Measurements from ENCODE around the gene CRB2. TPM values are rescaled to one million over a fixed set of nuclear protein-coding genes. Genes with fewer than 3 reads are reported as not detected.

The CRB2 gene
- polyA plus RNA-seq, 1 donor from 2014 or later = not detected

GRCh38 chr9:123400926-123401503 is 45.0 kb downstream of the CRB2 start:
- Mint-ChIP-seq H3K4me1 (no peaks in the 10 kb centered on the region), H3K27ac (no peak overlapping the region)

DNA sequence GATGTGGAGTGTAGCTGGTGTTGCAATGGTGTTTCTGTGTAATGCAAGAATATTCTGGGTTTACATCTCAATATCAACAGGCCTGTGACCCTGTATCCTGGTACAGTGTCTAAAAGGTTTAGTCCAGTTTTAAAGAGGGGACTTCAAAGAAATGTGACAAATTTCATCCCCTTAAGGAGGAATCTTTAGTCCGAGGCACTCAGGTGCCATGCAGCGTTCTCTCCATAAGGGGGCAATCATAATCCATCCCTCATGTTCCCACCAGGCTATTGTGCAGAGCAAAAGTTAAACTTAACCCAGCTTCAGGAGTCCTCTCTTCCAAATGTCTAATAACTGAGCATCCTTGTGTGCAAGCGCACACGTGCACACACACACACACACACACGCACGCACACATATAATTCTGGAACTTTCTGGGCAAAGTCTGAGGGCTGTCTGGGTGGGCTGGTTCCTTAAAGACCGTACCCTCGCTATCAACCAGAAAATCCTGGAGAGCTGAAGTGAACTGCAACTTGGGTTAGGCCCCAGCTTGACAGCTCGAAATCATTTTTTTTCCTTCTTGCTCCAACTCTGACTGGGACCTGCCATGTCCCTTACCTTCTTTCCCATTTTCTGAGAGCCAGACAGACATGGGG is 46.0 kb downstream of the CRB2 start:
- Mint-ChIP-seq H3K9me3 (no peaks in the 10 kb centered on the region), H3K4me3 (no peak overlapping the region), H3K36me3 (peaks cover 8% of the 10 kb centered on the region), H3K27ac (peak overlapping the region in 1 of 3 donors; percentile 81), H3K27me3 (no peaks in the 10 kb centered on the region), H3K4me1 (no peaks in the 10 kb centered on the region)

More at GRCh38 chr9:123400926-123401503, 45.0 kb downstream of the CRB2 start:
- Mint-ChIP-seq H3K36me3 (peaks cover 4% of the 10 kb centered on the region), H3K4me3 (no peak overlapping the region), H3K27me3 (no peaks in the 10 kb centered on the region), H3K9me3 (no peaks in the 10 kb centered on the region)

- peak overlapping the region in 1 of 4 donors; percentile 23 for H3K4me3 Mint-ChIP-seq
- H3K27me3 Mint-ChIP-seq = no peaks in the 10 kb centered on the region
- peak overlapping the region in 1 of 3 donors; percentile 81 for H3K27ac Mint-ChIP-seq
- no peaks in the 10 kb centered on the region for H3K4me1 Mint-ChIP-seq
- peaks cover 8% of the 10 kb centered on the region for H3K36me3 Mint-ChIP-seq
- no peaks in the 10 kb centered on the region for H3K9me3 Mint-ChIP-seq
These were observed 47.0 kb downstream of the CRB2 start for GRCh38 chr9:123402981-123403509.

DNA sequence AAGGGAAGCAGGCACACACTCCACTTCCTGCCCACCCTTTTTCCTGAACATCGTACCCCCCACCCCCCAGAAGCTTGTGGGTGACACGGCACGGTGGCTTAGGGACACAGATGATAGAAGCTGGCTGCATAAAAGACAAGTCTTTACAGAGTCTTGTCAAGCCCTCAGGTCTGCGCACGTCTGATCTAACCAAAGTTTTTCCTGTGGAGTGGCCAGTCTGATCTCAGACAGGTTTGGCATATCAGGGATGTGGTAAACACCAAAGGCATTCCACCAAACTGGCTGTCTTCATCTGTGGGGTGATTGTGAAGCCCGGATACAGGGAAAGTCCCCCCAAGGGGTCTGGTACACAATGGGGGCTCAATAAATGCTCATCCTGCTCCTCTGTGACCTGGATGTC is 50.0 kb downstream of the CRB2 start:
- Mint-ChIP-seq H3K4me3 (no peak overlapping the region), H3K27ac (peak overlapping the region in 1 of 3 donors; percentile 86), H3K4me1 (no peaks in the 10 kb centered on the region), H3K27me3 (no peaks in the 10 kb centered on the region), H3K36me3 (peaks cover 9% of the 10 kb centered on the region), H3K9me3 (no peaks in the 10 kb centered on the region)

GRCh38 chr9:123406691-123407216 is 50.8 kb downstream of the CRB2 start:
- H3K4me3 Mint-ChIP-seq = no peak overlapping the region
- no peaks in the 10 kb centered on the region for H3K4me1 Mint-ChIP-seq
- peak overlapping the region in 1 of 3 donors; percentile 86 for H3K27ac Mint-ChIP-seq
- peaks cover 7% of the 10 kb centered on the region for H3K36me3 Mint-ChIP-seq
- H3K9me3 Mint-ChIP-seq = no peaks in the 10 kb centered on the region
- H3K27me3 Mint-ChIP-seq = no peaks in the 10 kb centered on the region

DNA sequence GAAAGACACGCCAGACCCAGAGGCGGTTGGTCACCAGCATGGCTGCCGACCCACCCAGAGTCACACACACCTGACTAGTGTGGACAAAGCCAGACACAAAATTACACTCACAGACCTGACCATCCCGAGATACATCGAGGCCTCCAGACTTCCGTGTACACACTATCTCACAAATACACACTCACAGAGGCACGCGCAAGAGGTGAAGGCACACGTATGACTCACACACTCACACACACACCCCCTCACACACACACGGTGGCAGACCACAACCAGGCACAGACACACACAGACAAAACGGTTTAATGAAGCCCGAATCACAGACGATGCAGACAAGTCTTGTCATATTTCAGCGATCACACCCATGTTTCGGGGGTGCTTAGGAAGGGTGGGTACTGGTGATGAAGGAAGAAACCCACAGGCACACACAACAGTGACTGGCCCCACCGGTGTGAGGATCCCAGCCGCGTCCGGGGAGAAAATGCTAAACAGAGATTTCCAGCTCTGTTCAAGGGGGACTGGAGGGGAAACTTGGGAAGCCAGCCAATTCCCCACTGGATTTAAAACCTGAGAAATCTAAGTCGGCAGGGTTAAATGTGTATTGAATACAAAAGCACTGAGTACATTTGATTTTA is 51.3 kb downstream of the CRB2 start:
- no peaks in the 10 kb centered on the region for H3K27me3 Mint-ChIP-seq
- no peaks in the 10 kb centered on the region for H3K9me3 Mint-ChIP-seq
- no peak overlapping the region for H3K27ac Mint-ChIP-seq
- peaks cover 6% of the 10 kb centered on the region for H3K36me3 Mint-ChIP-seq
- no peaks in the 10 kb centered on the region for H3K4me1 Mint-ChIP-seq
- no peak overlapping the region for H3K4me3 Mint-ChIP-seq

- no peaks in the 10 kb centered on the region for H3K9me3 Mint-ChIP-seq
- no peak overlapping the region for H3K27ac Mint-ChIP-seq
- no peaks in the 10 kb centered on the region for H3K27me3 Mint-ChIP-seq
- peaks cover 5% of the 10 kb centered on the region for H3K36me3 Mint-ChIP-seq
- H3K4me3 Mint-ChIP-seq = no peak overlapping the region
- H3K4me1 Mint-ChIP-seq = no peaks in the 10 kb centered on the region
These were observed 52.6 kb downstream of the CRB2 start for GRCh38 chr9:123408313-123409262.

DNA sequence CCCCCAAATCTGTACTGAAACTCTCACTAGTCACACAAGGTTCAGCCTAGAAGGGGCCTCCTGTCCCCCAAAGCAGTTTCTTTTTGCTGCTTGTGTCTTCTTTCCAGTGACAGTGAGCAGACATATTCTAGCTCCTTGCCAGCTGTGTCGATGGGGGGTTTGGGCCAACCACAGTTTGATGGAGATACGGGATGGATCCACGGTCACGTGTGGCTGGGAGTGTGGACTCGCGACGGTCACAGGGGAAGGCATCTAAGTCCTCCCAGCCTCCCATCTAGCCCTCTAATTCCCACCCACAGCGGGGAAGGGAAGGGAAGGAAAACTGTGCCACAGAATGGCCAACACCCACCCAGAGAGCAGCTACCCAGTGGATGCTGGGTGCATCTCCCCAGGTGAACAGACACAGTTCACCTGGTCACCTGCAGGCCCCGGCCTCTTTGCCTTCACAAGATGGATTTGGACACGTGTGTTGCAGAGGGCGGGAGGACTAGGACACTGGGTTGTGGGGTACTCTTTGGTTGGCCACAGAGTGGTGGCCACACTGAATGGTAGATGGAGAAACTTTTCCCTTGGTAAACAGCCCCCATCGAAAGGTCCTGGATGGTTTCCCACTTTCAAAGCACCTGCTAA is 54.4 kb downstream of the CRB2 start:
- H3K4me3 Mint-ChIP-seq = peak overlapping the region in 1 of 4 donors; percentile 12
- H3K9me3 Mint-ChIP-seq = no peaks in the 10 kb centered on the region

DNA sequence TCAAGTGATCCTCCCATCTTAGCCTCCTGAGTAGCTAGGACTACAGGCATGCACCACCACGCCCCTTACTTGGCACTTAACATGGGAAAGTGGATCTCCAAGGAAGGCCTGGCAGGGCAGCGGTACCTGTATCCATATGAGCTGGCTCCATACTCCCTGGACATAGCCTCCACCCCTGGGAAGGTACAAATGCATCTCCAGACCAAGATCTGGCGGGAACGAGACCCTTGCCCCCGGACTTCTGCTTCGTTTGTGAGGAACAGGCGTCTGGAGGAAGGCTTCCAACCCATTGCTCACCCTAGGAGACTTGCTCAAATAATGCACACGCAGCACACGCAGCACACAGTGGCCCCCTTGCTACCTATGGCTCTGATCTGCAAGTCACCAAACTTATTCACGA is 55.2 kb downstream of the CRB2 start:
- no peaks in the 10 kb centered on the region for H3K9me3 Mint-ChIP-seq
- H3K36me3 Mint-ChIP-seq = peaks cover 11% of the 10 kb centered on the region

More for the DNA sequence above, 54.4 kb downstream of the CRB2 start:
- no peaks in the 10 kb centered on the region for H3K27me3 Mint-ChIP-seq
- no peak overlapping the region for H3K27ac Mint-ChIP-seq
- H3K4me1 Mint-ChIP-seq = no peaks in the 10 kb centered on the region
- H3K36me3 Mint-ChIP-seq = peaks cover 11% of the 10 kb centered on the region

GRCh38 chr9:123411636-123412035 is 55.6 kb downstream of the CRB2 start:
- H3K4me3 Mint-ChIP-seq = no peak overlapping the region
- H3K27ac Mint-ChIP-seq = no peak overlapping the region
- H3K36me3 Mint-ChIP-seq = peaks cover 11% of the 10 kb centered on the region
- no peaks in the 10 kb centered on the region for H3K9me3 Mint-ChIP-seq
- no peaks in the 10 kb centered on the region for H3K27me3 Mint-ChIP-seq
- no peaks in the 10 kb centered on the region for H3K4me1 Mint-ChIP-seq

More for the DNA sequence above, 55.2 kb downstream of the CRB2 start:
- Mint-ChIP-seq H3K27ac (no peak overlapping the region), H3K27me3 (no peaks in the 10 kb centered on the region), H3K4me3 (no peak overlapping the region), H3K4me1 (no peaks in the 10 kb centered on the region)

- Mint-ChIP-seq H3K27ac (no peak overlapping the region), H3K9me3 (no peaks in the 10 kb centered on the region), H3K4me3 (no peak overlapping the region), H3K4me1 (no peaks in the 10 kb centered on the region), H3K36me3 (peaks cover 8% of the 10 kb centered on the region), H3K27me3 (no peaks in the 10 kb centered on the region)
These were observed 56.3 kb downstream of the CRB2 start for GRCh38 chr9:123412171-123412820.

- H3K4me3 Mint-ChIP-seq = no peak overlapping the region
- peaks cover 12% of the 10 kb centered on the region for H3K36me3 Mint-ChIP-seq
- no peaks in the 10 kb centered on the region for H3K27me3 Mint-ChIP-seq
- H3K9me3 Mint-ChIP-seq = no peaks in the 10 kb centered on the region
- H3K27ac Mint-ChIP-seq = peak overlapping the region in 1 of 3 donors; percentile 87
- H3K4me1 Mint-ChIP-seq = no peaks in the 10 kb centered on the region
These were observed 58.2 kb downstream of the CRB2 start for GRCh38 chr9:123414204-123414603.

GRCh38 chr9:123414936-123415930 is 59.2 kb downstream of the CRB2 start:
- Mint-ChIP-seq H3K9me3 (no peaks in the 10 kb centered on the region), H3K27me3 (no peaks in the 10 kb centered on the region), H3K4me3 (no peak overlapping the region), H3K4me1 (no peaks in the 10 kb centered on the region), H3K27ac (no peak overlapping the region), H3K36me3 (peaks cover 15% of the 10 kb centered on the region)
